ENCODE results near the gene NUTM2A.
"Not testable (repeated sequence)": the region's sequence is repeated elsewhere in the genome, so short reads cannot be mapped to it uniquely, and the experiment has no call there.

The NUTM2A gene

GRCh38 chr10:87222789-87223188 lies 2.5 kb upstream of the NUTM2A start:
- H3K9me3 ChIP-seq; H3K4me3 ChIP-seq; H3K27ac ChIP-seq; DNase-seq; H3K4me1 ChIP-seq; intact Hi-C loops (cut with DNase I; ENCODE audit: low total_unique reads); H3K36me3 ChIP-seq; H3K27me3 ChIP-seq: not testable (repeated sequence)

GRCh38 chr10:87228247-87228646 lies 3.0 kb downstream of the NUTM2A start:
- intact Hi-C loops (cut with DNase I; ENCODE audit: low total_unique reads); H3K9me3 ChIP-seq; H3K27ac ChIP-seq; H3K27me3 ChIP-seq; DNase-seq; H3K4me1 ChIP-seq; H3K36me3 ChIP-seq; H3K4me3 ChIP-seq: not testable (repeated sequence)

- H3K27me3 ChIP-seq; intact Hi-C loops (cut with DNase I; ENCODE audit: low total_unique reads); H3K4me1 ChIP-seq; H3K36me3 ChIP-seq; H3K4me3 ChIP-seq; H3K27ac ChIP-seq; H3K9me3 ChIP-seq; DNase-seq: not testable (repeated sequence)
Observed at GRCh38 chr10:87229211-87229610, 4.0 kb downstream of the NUTM2A start.

GRCh38 chr10:87234854-87235253 lies 9.6 kb downstream of the NUTM2A start:
- intact Hi-C loops (cut with DNase I; ENCODE audit: low total_unique reads): not testable (repeated sequence)

GRCh38 chr10:87237244-87237643 lies 12.0 kb downstream of the NUTM2A start:
- H3K27ac ChIP-seq: not testable (repeated sequence)

More at GRCh38 chr10:87234854-87235253, 9.6 kb downstream of the NUTM2A start:
- H3K27me3 ChIP-seq, H3K36me3 ChIP-seq, H3K4me3 ChIP-seq, H3K27ac ChIP-seq, H3K9me3 ChIP-seq, H3K4me1 ChIP-seq, DNase-seq: not testable (repeated sequence)

GRCh38 chr10:87239346-87239808 lies 14.1 kb downstream of the NUTM2A start:
- intact Hi-C loops (cut with DNase I; ENCODE audit: low total_unique reads); H3K27ac ChIP-seq; H3K36me3 ChIP-seq; H3K4me3 ChIP-seq; DNase-seq; H3K4me1 ChIP-seq; H3K9me3 ChIP-seq; H3K27me3 ChIP-seq: not testable (repeated sequence)

More at GRCh38 chr10:87237244-87237643, 12.0 kb downstream of the NUTM2A start:
- H3K36me3 ChIP-seq; intact Hi-C loops (cut with DNase I; ENCODE audit: low total_unique reads); H3K9me3 ChIP-seq; H3K27me3 ChIP-seq; H3K4me1 ChIP-seq; DNase-seq; H3K4me3 ChIP-seq: not testable (repeated sequence)

GRCh38 chr10:87242192-87242591 lies 16.9 kb downstream of the NUTM2A start:
- DNase-seq; H3K27ac ChIP-seq; H3K36me3 ChIP-seq; H3K4me1 ChIP-seq; intact Hi-C loops (cut with DNase I; ENCODE audit: low total_unique reads); H3K27me3 ChIP-seq; H3K4me3 ChIP-seq; H3K9me3 ChIP-seq: not testable (repeated sequence)

GRCh38 chr10:87247335-87247734 lies 22.1 kb downstream of the NUTM2A start:
- not testable (repeated sequence) for H3K27me3 ChIP-seq, H3K9me3 ChIP-seq

GRCh38 chr10:87248818-87249353 lies 23.6 kb downstream of the NUTM2A start:
- H3K9me3 ChIP-seq; H3K4me1 ChIP-seq; H3K36me3 ChIP-seq; H3K27me3 ChIP-seq; DNase-seq; intact Hi-C loops (cut with DNase I; ENCODE audit: low total_unique reads); H3K27ac ChIP-seq; H3K4me3 ChIP-seq: not testable (repeated sequence)

More at GRCh38 chr10:87247335-87247734, 22.1 kb downstream of the NUTM2A start:
- H3K27ac ChIP-seq; intact Hi-C loops (cut with DNase I; ENCODE audit: low total_unique reads); DNase-seq; H3K4me1 ChIP-seq; H3K4me3 ChIP-seq; H3K36me3 ChIP-seq: not testable (repeated sequence)

- H3K4me3 ChIP-seq; DNase-seq; H3K4me1 ChIP-seq; H3K27me3 ChIP-seq; H3K27ac ChIP-seq; H3K9me3 ChIP-seq; intact Hi-C loops (cut with DNase I; ENCODE audit: low total_unique reads); H3K36me3 ChIP-seq: not testable (repeated sequence)
Observed at GRCh38 chr10:87280749-87281392, 55.6 kb downstream of the NUTM2A start.

Measured in tibial artery (tissue), 4 donors.